PC-3 (cell line): ENCODE data around the gene NIPSNAP3A. TPM values are rescaled to one million over a fixed set of nuclear protein-coding genes. Genes with fewer than 3 reads are reported as not detected.
A peak's percentile ranks its signal among the peaks of the same experiment; 100 is the strongest.

Source experiments
- ATAC-seq: fragments of 200-7000 bp; cut with Tn5 transposase; 2 replicates; pipeline ENCODE4 v1.9.1; 2020; ENCODE audit warnings: mild to moderate bottlenecking, moderate library complexity
- BruUV-seq: library from RNA; stranded (reverse); fragments of 400-500 nt; replicated peaks from 2 replicates; lab custom pipeline; 2021; lab: Mats Ljungman, UMichigan
- CTCF ChIA-PET: fragments of 300-600 bp; sonication (Branson Sonifier 250); formaldehyde crosslinking; loops from one replicate; lab custom pipeline; 2022; ENCODE audit warnings: antibody characterized with exemption; lab: Charles Lee
- POLR2A ChIA-PET: fragments of 300-600 bp; sonication (Branson Sonifier 250); formaldehyde crosslinking; loops from one replicate; lab custom pipeline; 2022; ENCODE audit warnings: antibody characterized with exemption; ENCODE audit not compliant: unreplicated experiment; lab: Charles Lee
- DNase-seq: peaks from one replicate; pipeline ENCODE4 v3.0.0-alpha.2; 2015
- H2AFZ ChIP-seq: fragments of 300-600 bp; sonication (generic); 2 replicates; pipeline ENCODE4 v1.6.0; 2016; ENCODE audit warnings: antibody characterized with exemption, low read length
- H3F3A ChIP-seq: fragments of 300-600 bp; sonication (generic); one replicate; pipeline ENCODE4 v1.6.0; 2017; ENCODE audit warnings: antibody characterized with exemption, low read length, control low read depth, mild to moderate bottlenecking; ENCODE audit not compliant: unreplicated experiment
- H3K27ac ChIP-seq: fragments of 300-600 bp; sonication (generic); 2 replicates; pipeline ENCODE4 v1.5.1; 2016; ENCODE audit warnings: mild to moderate bottlenecking, low read length
- H3K27me3 ChIP-seq: fragments of 300-600 bp; sonication (generic); 2 replicates; pipeline ENCODE4 v1.6.1; 2016; ENCODE audit warnings: low read length, mixed read lengths
- H3K36me3 ChIP-seq: fragments of 300-600 bp; sonication (generic); 2 replicates; pipeline ENCODE4 v1.6.1; 2016; ENCODE audit warnings: low read depth, mixed run types, low read length, mixed read lengths
- H3K4me1 ChIP-seq: fragments of 300-600 bp; sonication (generic); 2 replicates; pipeline ENCODE4 v1.5.1; 2016; ENCODE audit warnings: low read length; ENCODE audit not compliant: insufficient read depth
- H3K4me2 ChIP-seq: fragments of 300-600 bp; sonication (generic); 2 replicates; pipeline ENCODE4 v1.6.0; 2016; ENCODE audit warnings: low read length
- H3K4me3 ChIP-seq: fragments of 300-600 bp; sonication (generic); 2 replicates; pipeline ENCODE4 v1.5.1; 2016; ENCODE audit warnings: mild to moderate bottlenecking, low read length, mixed read lengths
- H3K79me2 ChIP-seq: fragments of 300-600 bp; sonication (generic); 2 replicates; pipeline ENCODE4 v1.6.1; 2017; ENCODE audit warnings: low read length, mixed read lengths
- H3K9ac ChIP-seq: fragments of 300-600 bp; sonication (generic); 2 replicates; pipeline ENCODE4 v1.6.0; 2016; ENCODE audit warnings: mild to moderate bottlenecking, low read length
- H3K9me2 ChIP-seq: fragments of 300-600 bp; sonication (generic); replicated peaks from 2 replicates; pipeline ENCODE4 v1.6.1; 2016; ENCODE audit warnings: mixed run types, low read length, mixed read lengths
- H3K9me3 ChIP-seq: fragments of 300-600 bp; sonication (generic); 2 replicates; pipeline ENCODE4 v1.6.1; 2016; ENCODE audit warnings: low read length, mixed read lengths
- H4K20me1 ChIP-seq: fragments of 300-600 bp; sonication (generic); 2 replicates; pipeline ENCODE4 v1.6.1; 2016; ENCODE audit warnings: low read length, mixed read lengths
- CTCF ChIP-seq: fragments of 300-600 bp; sonication (generic); conservative IDR thresholded peaks from 2 replicates; pipeline ENCODE4 v1.5.1; 2017; ENCODE audit warnings: antibody characterized with exemption, low read depth, mild to moderate bottlenecking, low read length
- EZH2 ChIP-seq: fragments of 300-600 bp; sonication (generic); IDR thresholded peaks from one replicate; pipeline ENCODE4 v1.6.1; 2017; ENCODE audit warnings: antibody characterized with exemption, mild to moderate bottlenecking, low read length; ENCODE audit not compliant: unreplicated experiment
- EZH2phosphoT487 ChIP-seq: fragments of 300-600 bp; sonication (generic); IDR thresholded peaks from 2 replicates; pipeline ENCODE4 v1.6.1; 2018; ENCODE audit warnings: mild to moderate bottlenecking, antibody characterized with exemption, low read length, borderline replicate concordance
- intact Hi-C: fragments of 100-400 bp; cut with micrococcal nuclease; formaldehyde crosslinking; loops from 2 replicates; pipeline ENCODE4 v1.9.0; 2023
- total RNA-seq: library from RNA; depleted of rRNA; stranded (reverse); fragments of >200 nt; gene quantifications from 2 replicates; pipeline ENCODE4 v1.2.3, GENCODE V29; 2014

The NIPSNAP3A gene
- total RNA-seq, 1 experiment from 2014 or later: 9.1 TPM

GRCh38 chr9:104779946-104780535 is 32.6 kb downstream of the NIPSNAP3A start:
- no peak overlapping the region for H3K4me2 ChIP-seq
- H3K9ac ChIP-seq: no peak overlapping the region
- ATAC-seq (no peak), DNase-seq (no peak)
- no peak overlapping the region for H2AFZ ChIP-seq
- no peaks in the 10 kb centered on the region for H3K79me2 ChIP-seq
- H3F3A ChIP-seq: no peaks in the 10 kb centered on the region
- no TSS peak for BruUV-seq
- intact Hi-C loops: loop anchor here (1.0 to 2.0 kb wide), 3 partner anchors 75 to 635 kb away; no protein-coding TSS in a partner anchor
- no peak overlapping the region for H3K27ac ChIP-seq
- no peaks in the 10 kb centered on the region for H3K9me2 ChIP-seq
- H3K27me3 ChIP-seq: no peaks in the 10 kb centered on the region
- H3K4me1 ChIP-seq: peaks cover 13% of the 10 kb centered on the region; the same call in 1 of the 2 replicates
- POLR2A ChIA-PET: interaction anchor here (0.6 kb wide), 1 partner anchor 130 kb away, joined by 3 read pairs; no protein-coding TSS in a partner anchor
- H3K9me3 ChIP-seq: no peaks in the 10 kb centered on the region
- no peak overlapping the region for H3K4me3 ChIP-seq
- no peaks in the 10 kb centered on the region for H4K20me1 ChIP-seq
- CTCF ChIA-PET: interaction anchor here (1.0 kb wide), 1 partner anchor 83 kb away, joined by 9 read pairs; no protein-coding TSS in a partner anchor
- TF ChIP-seq CTCF: no peak
- no peak for TF ChIP-seq EZH2
- no peaks in the 10 kb centered on the region for H3K36me3 ChIP-seq

GRCh38 chr9:104780796-104781395 is 33.4 kb downstream of the NIPSNAP3A start:
- no peak overlapping the region for H3K9ac ChIP-seq
- no peaks in the 10 kb centered on the region for H3K9me3 ChIP-seq
- no peaks in the 10 kb centered on the region for H3K79me2 ChIP-seq
- H2AFZ ChIP-seq: no peak overlapping the region
- ChIA-PET POLR2A (interaction anchor here (0.7 kb wide), 1 partner anchor 187 kb away, joined by 6 read pairs; no protein-coding TSS in a partner anchor), CTCF (interaction anchor here (1.0 kb wide), 1 partner anchor 82 kb away, joined by 9 read pairs; no protein-coding TSS in a partner anchor)
- no peaks in the 10 kb centered on the region for H3K27me3 ChIP-seq
- TF ChIP-seq EZH2 (no peak), EZH2phosphoT487 (no peak), CTCF (peak; percentile 79)
- peak overlapping the region; percentile 33; the same call in 1 of the 2 replicates for H3K4me2 ChIP-seq
- intact Hi-C loops: loop anchor here (1.0 to 2.0 kb wide), 4 partner anchors 74 to 634 kb away; no protein-coding TSS in a partner anchor
- ATAC-seq (peak; percentile 72), DNase-seq (peak; percentile 75)
- no peaks in the 10 kb centered on the region for H3K36me3 ChIP-seq
- H3K4me1 ChIP-seq: peaks cover 13% of the 10 kb centered on the region; the same call in 1 of the 2 replicates
- no TSS peak for BruUV-seq
- H3K27ac ChIP-seq: peak overlapping the region; percentile 37; the same call in 1 of the 2 replicates
- no peaks in the 10 kb centered on the region for H3K9me2 ChIP-seq
- H3K4me3 ChIP-seq: no peak overlapping the region
- no peaks in the 10 kb centered on the region for H3F3A ChIP-seq
- H4K20me1 ChIP-seq: no peaks in the 10 kb centered on the region

- Histone ChIP-seq H3K4me3 (no peak overlapping the region), H3K79me2 (no peaks in the 10 kb centered on the region), H3K36me3 (no peaks in the 10 kb centered on the region), H3K4me1 (peaks cover 13% of the 10 kb centered on the region; the same call in 1 of the 2 replicates), H3K9ac (no peak overlapping the region), H3K4me2 (no peak overlapping the region), H3K27ac (peak overlapping the region; percentile 30; the same call in 1 of the 2 replicates), H2AFZ (no peak overlapping the region), H3F3A (no peaks in the 10 kb centered on the region), H3K9me2 (no peaks in the 10 kb centered on the region), H3K9me3 (no peaks in the 10 kb centered on the region), H4K20me1 (no peaks in the 10 kb centered on the region), H3K27me3 (no peaks in the 10 kb centered on the region)
- ChIA-PET POLR2A (no interaction called here), CTCF (no interaction called here)
- intact Hi-C loops: no loop called here
- ATAC-seq: peak; percentile 43
- peak; percentile 46 for DNase-seq
- BruUV-seq: no TSS peak
- TF ChIP-seq CTCF (no peak), EZH2phosphoT487 (no peak), EZH2 (no peak)
These were observed 36.1 kb downstream of the NIPSNAP3A start for GRCh38 chr9:104783588-104783987.
